ENCODE measurements around the gene BCAR3.
A peak's percentile ranks its signal among the peaks of the same experiment; 100 is the strongest.
"Not testable (repeated sequence)": the region's sequence is repeated elsewhere in the genome, so short reads cannot be mapped to it uniquely, and the experiment has no call there.

BCAR3 gene

GRCh38 chr1:93705892-93706500 is 24.4 kb upstream of the BCAR3 start:
- DNase-seq, result no peak

- DNase-seq, result no peak
Measured at GRCh38 chr1:93704052-93704451, 22.4 kb upstream of the BCAR3 start.

- DNase-seq, result no peak
Measured at GRCh38 chr1:93703643-93704042, 22.0 kb upstream of the BCAR3 start.

DNA sequence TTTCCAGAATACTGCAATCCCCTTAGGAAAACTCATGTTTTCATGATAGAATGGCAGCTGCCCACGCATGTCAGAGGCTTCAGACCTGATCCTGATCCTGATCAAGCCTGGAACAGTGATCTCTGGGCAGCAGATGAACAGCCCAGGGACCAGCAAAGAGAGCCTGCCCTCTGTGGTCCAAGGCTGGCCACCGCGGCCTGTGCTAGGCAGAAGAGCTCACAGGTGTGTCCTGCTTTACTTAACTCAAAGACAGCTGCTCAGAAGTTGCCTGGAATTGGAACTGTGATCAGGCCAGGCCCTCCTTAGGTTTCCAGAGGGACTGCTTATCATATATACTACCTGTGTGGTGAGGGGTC is 21.2 kb upstream of the BCAR3 start:
- DNase-seq, result no peak

DNA sequence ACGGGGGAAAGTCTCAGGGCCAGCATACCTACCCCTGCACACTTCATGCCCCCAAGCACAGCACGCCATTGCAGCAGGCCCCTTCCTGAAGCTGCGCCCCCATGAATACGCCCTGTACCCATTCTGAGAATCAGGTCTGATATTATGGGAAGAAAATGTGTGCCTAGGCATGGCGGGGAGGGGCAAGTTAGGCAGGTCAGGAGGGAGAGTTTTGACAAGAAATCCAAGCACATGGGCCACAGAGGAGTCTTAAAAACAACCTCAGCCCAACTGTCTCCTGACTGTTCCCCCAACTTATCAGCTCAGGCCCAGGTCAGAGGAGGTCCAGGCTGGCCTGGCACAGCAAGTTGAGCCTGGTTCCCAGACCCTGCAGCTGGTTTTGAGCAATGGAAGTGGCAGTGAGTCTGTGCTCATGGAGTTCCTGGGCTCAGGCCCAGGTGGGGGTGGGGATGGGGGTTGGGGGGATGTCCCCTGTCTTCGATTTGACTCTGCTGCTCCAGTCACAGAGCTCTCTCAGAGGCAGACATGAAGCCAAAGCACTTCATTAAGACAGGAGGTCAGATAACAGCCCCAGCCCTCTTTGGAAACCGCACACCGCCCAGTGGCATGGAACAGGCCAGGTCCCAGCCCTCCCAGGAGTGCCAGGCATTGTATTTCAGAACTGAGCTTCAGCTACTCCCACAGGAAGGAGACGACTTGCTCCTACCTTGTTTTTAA is 20.6 kb upstream of the BCAR3 start:
- peak; percentile 41 for DNase-seq

DNA sequence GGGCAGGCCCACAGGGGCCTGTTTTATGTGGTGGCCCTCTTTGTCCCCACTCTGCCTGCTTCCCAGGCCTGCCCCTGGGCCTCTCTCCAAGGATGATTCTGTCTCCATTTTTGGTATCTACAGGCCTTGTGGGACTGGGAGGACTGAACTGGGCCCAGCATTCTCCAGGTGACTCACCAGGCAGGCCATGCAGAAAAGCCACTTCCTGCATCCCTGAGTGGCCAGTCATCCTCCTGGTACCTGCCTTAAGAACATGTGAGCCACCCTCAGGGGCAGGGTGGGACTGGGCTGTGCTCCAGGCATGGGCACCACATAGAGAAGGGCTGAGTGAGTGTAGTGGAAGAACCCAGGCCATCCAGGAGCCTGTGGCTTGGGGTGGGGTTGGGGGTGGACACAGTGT is 20.0 kb upstream of the BCAR3 start:
- DNase-seq, result no peak

GRCh38 chr1:93700532-93701469 is 19.2 kb upstream of the BCAR3 start:
- DNase-seq, result no peak

DNA sequence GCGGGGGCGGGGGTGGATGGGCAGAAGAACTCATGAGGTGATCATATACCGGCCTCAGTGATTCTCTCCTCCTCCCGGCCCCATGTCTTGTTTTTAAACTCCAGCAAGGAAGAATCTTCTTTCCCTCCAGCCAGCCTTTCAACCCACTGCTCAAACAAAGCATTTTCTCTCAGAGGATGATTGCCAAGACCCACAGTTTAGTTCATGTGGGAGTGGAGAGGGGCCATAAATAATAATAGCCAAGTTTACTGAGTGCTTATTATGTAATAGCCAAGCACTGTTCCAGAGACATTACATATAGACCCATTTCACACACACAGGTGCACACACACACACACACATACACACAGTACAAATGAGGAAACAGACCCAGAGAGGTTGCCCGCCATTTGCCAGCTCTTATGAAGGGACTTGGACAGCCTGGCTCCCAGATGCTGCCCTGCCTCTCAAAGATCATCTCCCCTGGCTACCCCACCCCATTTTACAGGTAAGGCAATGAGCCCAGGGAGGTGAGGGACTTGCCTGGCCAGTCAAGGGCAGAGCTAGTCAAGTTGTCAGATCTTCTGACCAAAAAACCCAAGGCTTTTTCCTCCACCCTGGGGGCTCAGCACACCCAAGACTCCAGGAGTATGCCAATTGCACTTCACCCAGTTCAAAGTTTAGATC is 18.0 kb upstream of the BCAR3 start:
- DNase-seq, result no peak

GRCh38 chr1:93699049-93699384 is 17.4 kb upstream of the BCAR3 start:
- peak; percentile 52 for DNase-seq

DNA sequence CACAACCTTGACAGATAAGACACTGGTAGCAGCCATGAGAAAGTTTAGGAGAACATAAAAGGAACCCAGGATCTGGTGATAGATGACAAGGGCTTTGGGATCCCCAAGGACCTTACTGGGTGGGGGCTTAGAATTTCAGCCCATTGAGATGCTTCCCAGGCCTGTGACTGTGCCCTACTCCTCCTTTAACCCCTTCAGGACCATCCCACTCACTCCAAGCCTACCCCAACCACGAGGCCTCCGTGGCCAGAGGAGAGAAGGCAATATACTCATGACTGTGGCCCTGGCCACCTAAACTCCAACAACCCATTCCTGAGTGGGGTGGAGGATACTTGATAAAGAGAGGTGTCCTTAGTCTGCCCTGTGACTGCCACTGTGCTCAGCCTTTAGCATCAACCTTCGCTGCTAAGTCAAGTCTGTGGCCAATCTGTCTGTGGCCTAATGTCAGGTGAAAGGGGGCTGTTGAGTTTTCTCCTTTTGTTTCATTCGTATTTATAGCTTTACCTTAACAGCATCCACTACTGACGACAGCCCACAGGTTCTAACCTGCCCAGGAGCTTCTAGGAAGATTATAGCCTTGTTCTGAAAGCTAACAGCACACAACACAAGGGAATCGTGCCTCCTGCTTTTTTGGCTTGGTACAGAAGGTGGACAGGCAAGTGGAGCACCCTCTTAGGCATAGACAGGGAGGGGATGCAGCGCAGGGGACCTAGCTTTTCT is 16.9 kb upstream of the BCAR3 start:
- DNase-seq, result no peak

DNA sequence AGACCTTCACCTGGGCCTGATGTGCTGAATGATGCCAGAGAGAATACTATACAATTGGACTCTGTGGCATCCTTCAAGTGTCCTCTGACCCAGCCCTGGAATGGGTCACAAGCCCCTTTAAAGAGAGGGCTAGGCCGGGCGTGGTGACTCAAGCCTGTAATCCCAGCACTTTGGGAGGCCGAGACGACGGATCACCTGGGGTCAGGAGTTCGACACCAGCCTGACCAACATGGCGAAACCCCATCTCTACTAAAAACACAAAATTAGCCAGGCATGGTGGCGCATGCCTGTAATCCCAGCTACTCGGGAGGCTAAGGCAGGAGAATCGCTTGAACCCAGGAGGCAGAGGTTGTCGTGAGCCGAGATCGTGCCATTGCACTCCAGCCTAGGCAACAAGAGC is 15.9 kb upstream of the BCAR3 start:
- DNase-seq, result not testable (repeated sequence)

DNA sequence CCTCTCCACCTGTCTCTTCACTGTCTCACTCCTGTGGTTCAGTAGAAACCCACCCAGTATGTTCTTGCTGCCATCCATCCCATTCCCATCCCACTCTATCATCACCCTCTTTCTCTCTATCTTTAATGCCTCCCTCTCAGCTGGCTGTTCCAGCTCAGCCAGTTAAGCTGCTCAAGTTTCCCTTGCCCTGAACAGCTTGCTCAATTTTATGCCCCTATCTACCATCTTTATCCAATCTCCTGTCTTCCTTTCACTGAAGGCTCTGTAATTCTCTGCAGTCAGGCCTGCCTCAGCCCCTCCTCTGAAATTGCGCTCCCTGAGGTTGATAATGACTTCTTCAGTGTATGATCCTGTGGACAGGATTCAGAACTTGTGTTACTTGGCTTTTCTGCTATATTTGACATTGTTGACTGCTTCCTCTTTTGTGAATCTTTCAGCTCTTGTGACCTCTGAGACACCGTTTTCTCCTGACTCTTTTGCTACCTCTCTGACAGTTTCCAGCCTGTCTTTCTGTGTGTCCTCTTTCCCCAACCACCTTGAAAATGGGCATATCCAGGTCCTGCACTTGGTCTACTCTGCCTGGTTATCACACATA is 13.9 kb upstream of the BCAR3 start:
- DNase-seq, result peak; percentile 46

- DNase-seq, result no peak
Measured at GRCh38 chr1:93694819-93695218, 13.2 kb upstream of the BCAR3 start.

DNA sequence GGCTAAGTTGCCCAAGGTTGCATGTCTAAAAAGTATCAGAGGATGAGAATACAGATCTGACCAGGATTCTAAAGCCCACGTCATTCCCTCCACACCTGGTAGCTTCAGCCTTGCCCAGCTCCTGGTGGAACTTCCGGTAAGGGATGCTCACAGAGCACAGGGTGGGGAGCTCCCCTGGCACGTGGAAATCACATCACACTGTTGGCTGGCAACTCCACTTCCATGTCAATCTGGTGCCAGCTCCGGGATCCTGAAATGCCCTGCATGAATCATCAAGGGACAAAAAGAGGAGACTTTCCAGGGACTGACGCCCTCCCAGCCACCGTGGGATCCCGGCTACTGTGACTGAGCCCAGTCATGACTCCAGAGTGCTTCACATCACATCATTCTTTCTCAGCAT is 12.4 kb upstream of the BCAR3 start:
- no peak for DNase-seq

GRCh38 chr1:93692983-93693591 is 11.4 kb upstream of the BCAR3 start:
- no peak for DNase-seq

GRCh38 chr1:93692451-93692861 is 10.8 kb upstream of the BCAR3 start:
- DNase-seq, result no peak

- peak; percentile 41 for DNase-seq
Measured at GRCh38 chr1:93692026-93692425, 10.4 kb upstream of the BCAR3 start.

DNA sequence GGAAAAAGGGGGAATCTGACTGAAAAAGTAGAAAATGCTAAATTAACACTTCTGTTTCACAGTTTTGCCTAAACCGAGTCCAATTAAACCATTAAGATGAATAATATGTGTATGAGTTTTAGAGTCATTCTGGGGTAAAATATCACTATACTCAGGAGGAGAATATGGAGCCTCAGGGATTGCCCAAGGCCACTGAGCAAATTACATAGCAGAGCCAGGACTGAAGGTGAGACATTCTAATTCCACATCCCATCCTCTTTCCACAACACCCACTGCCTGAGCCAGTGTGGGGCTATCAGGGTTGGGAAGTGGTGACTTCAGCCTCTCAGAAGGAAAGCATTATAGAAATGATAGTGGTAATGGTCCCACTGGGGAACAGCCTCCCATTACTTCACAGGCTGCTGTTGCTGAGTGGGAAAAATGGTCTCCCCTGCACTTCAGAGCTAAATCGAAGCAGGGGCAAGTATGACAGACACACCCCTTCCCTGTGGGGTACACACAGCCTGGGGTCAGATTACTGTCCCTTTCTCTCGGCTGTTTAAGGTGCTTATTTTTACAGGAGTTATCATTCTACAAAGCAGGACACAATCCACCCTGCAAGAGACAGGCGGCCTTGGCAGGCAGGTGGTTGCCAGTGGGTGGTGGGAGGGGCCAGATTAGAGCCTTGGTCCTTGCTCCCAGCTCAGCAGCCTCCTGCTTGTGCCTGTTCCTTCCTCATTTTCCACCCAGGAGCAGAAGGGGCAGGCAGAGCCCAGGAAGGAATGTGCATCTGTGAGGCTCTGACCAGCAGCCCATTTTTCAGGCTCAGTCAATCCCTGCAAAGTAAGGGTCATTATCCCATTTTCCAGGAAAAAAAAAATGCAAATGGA is 9.5 kb upstream of the BCAR3 start:
- no peak for DNase-seq

DNA sequence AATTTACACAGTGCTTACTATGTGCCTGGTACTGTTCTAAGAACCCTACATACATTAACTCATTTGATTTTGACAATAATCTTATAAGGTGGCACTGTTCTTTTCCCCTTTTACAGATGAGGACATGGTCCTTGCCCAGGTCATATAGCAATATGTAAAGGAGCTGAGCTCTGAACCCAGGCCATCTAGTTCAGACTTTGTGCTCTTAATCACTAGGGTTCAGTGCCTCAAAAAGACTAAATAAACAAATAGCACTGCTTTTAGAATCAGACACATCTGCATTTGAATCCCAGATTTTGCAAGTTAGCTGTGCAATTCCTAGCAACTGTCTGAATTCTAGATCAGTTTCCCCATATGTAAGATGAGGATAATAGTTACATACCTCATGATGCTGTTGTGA is 8.7 kb upstream of the BCAR3 start:
- DNase-seq, result no peak

DNA sequence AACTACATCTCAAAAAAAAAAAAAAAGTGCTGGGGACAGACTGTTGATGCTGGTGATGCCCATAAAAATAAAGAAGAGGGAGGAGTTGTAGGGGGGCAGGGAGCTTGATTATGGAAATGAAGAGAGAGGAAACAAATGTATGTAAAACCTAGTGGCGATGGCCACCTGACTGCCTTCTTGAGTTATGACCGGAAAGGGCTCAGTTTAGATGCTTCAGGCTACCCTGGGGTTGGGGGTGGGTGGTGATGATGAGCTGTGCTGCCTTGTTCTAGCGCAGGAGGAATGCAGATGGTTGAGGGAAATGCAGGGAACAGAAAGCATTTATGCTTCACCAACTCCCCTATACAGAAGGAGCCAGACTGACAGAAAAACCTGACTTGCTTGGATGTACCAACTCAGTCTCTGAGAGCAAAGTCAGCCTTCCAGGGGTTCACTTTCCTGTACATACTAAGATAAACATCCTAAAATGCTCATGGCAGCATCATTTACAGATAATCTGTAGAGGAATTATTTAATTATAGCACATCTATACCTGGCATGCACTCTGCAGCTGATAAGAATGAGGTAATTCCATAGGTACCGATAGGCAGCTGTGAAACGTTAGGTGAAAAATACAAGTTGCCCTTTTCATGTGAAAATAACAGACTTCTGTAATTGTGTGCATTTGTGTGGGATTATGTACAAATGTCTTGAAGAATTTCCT is 8.0 kb upstream of the BCAR3 start:
- no peak for DNase-seq
